ENCODE measurements around the gene THSD4.

GRCh38 chr15:71808311-71809020, 693.2 kb downstream of the THSD4 start:
- no peak for TF ChIP-seq POLR2A (IDR thresholded peaks at IDR 0.05)
- no peak for TF ChIP-seq CTCF (IDR thresholded peaks at IDR 0.05)
- no peak for TF ChIP-seq POLR2AphosphoS5 (IDR thresholded peaks at IDR 0.05)

Data from upper lobe of left lung (tissue), 4 donors.